ENCODE measurements around the gene ARHGAP15. TPM values are rescaled to one million over a fixed set of nuclear protein-coding genes. Genes with fewer than 3 reads are reported as not detected.

Gene ARHGAP15
- total RNA-seq, 2 donors from 2014 or later: 0.41 to 4.3 TPM

- Histone ChIP-seq H3K27me3 (replicated peaks; ENCODE audit: insufficient read depth) (no peaks in the 10 kb centered on the region), H3K4me3 (no peak overlapping the region), H3K36me3 (no peaks in the 10 kb centered on the region), H3K27ac (no peak overlapping the region), H3K4me1 (replicated peaks) (no peaks in the 10 kb centered on the region), H3K9me3 (no peaks in the 10 kb centered on the region)
- no peak for DNase-seq (ENCODE audit: low spot score)
- intact Hi-C loops (cut with DNase I): no loop called here
- 40% methylated on average over 11 of the region's 11 CpGs for WGBS
- TF ChIP-seq POLR2A (IDR thresholded peaks at IDR 0.05) (no peak), POLR2AphosphoS5 (IDR thresholded peaks at IDR 0.05) (no peak), CTCF (IDR thresholded peaks at IDR 0.05) (no peak)
Measured at GRCh38 chr2:143684551-143685320, 555.5 kb downstream of the ARHGAP15 start.

GRCh38 chr2:143685421-143686078 lies 556.3 kb downstream of the ARHGAP15 start:
- H3K4me3 ChIP-seq: no peak overlapping the region
- no peaks in the 10 kb centered on the region for H3K9me3 ChIP-seq
- intact Hi-C loops (cut with DNase I): no loop called here
- no peaks in the 10 kb centered on the region for H3K36me3 ChIP-seq
- 69% methylated on average over 6 of the region's 6 CpGs for WGBS
- TF ChIP-seq POLR2AphosphoS5 (IDR thresholded peaks at IDR 0.05): no peak
- TF ChIP-seq POLR2A (IDR thresholded peaks at IDR 0.05): no peak
- no peak for TF ChIP-seq CTCF (IDR thresholded peaks at IDR 0.05)
- H3K4me1 ChIP-seq (replicated peaks): no peaks in the 10 kb centered on the region
- H3K27ac ChIP-seq: no peak overlapping the region
- no peak for DNase-seq (ENCODE audit: low spot score)
- no peaks in the 10 kb centered on the region for H3K27me3 ChIP-seq (replicated peaks; ENCODE audit: insufficient read depth)

GRCh38 chr2:143686585-143687164 lies 557.5 kb downstream of the ARHGAP15 start:
- no peaks in the 10 kb centered on the region for H3K9me3 ChIP-seq
- no peaks in the 10 kb centered on the region for H3K27me3 ChIP-seq (replicated peaks; ENCODE audit: insufficient read depth)
- no peak for DNase-seq (ENCODE audit: low spot score)
- H3K4me1 ChIP-seq (replicated peaks): no peaks in the 10 kb centered on the region
- intact Hi-C loops (cut with DNase I): no loop called here
- no peak overlapping the region for H3K4me3 ChIP-seq
- H3K27ac ChIP-seq: no peak overlapping the region
- TF ChIP-seq POLR2A (IDR thresholded peaks at IDR 0.05) (no peak), CTCF (IDR thresholded peaks at IDR 0.05) (peak in 3 of 4 experiments; percentile 35 to 42 (median 41)), POLR2AphosphoS5 (IDR thresholded peaks at IDR 0.05) (no peak)
- 79% methylated on average over 5 of the region's 5 CpGs for WGBS
- H3K36me3 ChIP-seq: no peaks in the 10 kb centered on the region

- no peak for DNase-seq (ENCODE audit: low spot score)
- 80% methylated on average over 2 of the region's 2 CpGs for WGBS
- TF ChIP-seq CTCF (IDR thresholded peaks at IDR 0.05) (no peak), POLR2A (IDR thresholded peaks at IDR 0.05) (no peak), POLR2AphosphoS5 (IDR thresholded peaks at IDR 0.05) (no peak)
- intact Hi-C loops (cut with DNase I): no loop called here
- H3K4me3 ChIP-seq: no peak overlapping the region
- no peaks in the 10 kb centered on the region for H3K36me3 ChIP-seq
- H3K27ac ChIP-seq: no peak overlapping the region
- H3K27me3 ChIP-seq (replicated peaks; ENCODE audit: insufficient read depth): no peaks in the 10 kb centered on the region
- no peaks in the 10 kb centered on the region for H3K9me3 ChIP-seq
- H3K4me1 ChIP-seq (replicated peaks): no peaks in the 10 kb centered on the region
Measured at GRCh38 chr2:143688248-143688647, 559.0 kb downstream of the ARHGAP15 start.
